GM19193 (cell line): ENCODE data around the gene GNA12.

Source experiments
- POLR2A ChIP-seq: IDR thresholded peaks from 4 replicates; pipeline ENCODE4 v1.6.1; 2011; ENCODE audit not compliant: insufficient read depth, insufficient read length; ENCODE audit errors: extremely low read depth

Gene GNA12

DNA sequence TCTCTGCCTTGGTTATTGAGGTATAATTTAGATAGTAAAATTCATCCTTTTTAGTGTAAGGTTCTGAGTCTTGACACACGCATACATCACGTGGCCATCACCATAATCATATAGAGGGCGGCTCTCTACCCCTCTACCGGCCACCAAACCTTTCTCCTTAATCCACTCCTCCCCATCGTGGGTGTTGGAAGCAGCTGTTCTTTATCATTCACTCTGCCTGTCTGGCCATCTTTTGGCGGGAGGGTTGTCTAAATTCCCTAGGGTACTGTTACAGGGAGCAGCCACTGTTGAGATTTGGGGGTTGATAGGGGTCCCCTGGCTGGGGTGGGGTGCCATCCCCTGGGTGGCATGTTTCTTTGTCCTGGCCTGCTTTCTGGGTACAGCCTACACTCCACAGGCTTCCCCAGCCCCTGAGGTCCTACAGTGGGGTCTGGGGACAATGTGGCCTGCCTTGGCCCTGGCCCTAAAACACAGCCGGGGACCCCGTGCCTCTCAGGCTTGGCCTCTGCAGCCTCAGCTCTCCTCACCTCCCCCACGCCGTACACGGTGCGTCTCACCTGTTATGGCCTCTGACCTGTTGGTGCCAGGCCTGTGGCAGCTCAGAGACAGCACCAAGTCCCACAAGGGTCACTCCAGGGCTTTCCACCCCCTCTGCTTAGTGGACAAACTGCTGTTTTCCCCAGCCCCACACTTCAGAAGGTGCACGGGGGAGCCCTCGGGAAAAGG, 138.6 kb downstream of the GNA12 start:
- no peak for TF ChIP-seq POLR2A

DNA sequence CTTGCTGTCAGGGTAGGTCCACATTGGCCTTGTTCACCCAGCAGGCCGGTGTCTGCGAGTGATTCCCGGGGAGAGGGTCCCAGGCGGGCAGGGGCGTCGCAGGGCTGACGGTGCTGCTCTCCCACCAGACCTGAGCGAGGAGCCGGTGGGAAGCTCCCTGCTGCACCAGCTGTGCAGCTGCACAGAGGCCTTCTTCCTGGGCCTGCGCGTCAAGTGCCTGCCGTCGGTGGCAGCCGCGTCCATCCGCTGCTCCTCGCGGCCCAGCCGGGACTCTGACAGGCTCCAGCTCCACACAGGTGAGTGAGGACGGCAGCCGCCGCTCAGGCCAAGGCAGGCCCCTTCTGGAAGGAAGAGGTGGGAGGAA, 141.5 kb downstream of the GNA12 start:
- TF ChIP-seq POLR2A: no peak

DNA sequence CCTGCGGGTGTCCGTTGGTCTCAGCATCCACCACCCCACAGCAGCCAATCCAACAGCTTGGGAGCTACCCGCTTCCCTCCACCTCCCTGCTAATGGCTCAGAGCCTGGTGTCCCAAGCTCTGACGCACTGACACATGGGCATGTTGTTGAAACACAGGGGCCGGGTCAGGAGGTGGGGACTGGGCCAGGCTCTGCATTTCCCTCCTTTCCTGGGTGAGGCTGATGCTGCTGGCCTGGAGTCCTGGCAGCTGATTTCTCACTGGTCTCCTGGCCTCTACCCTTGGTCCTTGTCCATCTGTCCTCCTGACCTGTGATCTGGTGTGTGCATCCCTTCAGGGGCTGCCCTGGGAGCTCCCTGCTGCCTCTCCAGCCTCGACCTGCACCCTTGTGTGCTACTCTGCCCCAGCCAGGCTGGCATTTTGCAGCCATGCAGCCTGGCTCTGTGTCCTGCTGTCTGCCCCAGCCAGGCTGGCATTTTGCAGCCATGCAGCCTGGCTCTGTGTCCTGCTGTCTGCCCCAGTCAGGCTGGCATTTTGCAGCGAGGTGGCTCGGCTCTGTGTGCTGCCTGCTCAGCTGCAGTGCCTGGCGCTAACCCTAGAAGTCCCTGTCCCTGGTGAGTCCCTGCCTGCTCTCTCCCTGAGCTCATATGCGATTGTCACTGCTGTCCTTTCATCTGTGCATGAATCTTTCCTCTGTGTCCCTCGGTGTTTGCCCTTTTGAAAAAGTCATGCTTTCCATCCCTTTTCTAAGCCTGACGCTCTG, 142.1 kb downstream of the GNA12 start:
- TF ChIP-seq POLR2A: no peak

DNA sequence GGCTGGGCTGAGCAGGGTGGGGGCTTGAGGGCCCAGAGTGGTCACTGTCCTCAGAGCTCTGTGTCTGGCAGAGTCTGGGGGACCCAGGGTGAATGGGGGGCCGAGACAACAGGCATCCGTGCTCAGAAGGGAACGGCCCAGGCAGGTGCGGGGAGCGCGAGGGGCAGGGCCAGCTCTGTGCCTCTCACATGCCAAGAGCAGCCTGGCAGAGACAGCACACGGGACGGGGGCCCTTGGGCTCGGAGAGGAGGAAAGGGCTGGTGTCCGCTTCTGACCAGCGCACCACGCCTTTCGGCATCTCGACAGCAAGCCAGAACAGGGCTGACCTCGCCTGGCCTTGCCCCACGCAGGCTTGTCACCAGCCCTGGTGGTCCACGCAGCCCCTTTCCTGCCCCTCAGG, 142.7 kb downstream of the GNA12 start:
- TF ChIP-seq POLR2A: no peak

DNA sequence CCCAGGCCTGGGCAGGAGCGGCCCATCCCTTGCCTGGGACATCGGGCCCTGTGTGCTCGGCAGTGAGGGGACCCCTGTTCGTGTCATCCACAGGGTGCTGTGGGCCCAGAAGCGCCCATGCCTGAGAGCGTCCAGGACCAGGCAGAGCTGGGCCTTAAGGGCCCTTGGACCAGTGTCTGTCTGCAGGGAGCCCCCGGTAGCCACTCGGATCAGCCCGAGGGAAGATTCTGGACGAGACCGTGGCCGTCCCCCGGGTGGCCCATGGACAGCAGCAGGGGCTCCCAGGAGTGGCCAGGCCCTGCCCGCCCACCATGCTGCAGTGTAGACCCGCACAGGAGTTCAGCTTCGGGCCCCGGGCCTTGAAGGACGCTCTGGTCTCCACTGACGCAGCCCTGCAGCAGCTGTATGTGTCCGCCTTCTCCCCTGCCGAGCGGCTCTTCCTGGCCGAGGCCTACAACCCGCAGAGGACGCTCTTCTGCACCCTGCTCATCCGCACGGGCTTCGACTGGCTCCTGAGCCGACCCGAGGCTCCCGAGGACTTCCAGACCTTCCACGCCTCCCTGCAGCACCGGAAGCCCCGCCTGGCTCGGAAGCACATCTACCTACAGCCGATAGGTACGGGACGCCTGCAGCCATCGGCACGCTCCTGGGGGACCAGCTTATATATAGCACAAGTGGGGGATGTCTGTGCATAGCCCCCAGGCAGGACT, 143.8 kb downstream of the GNA12 start:
- TF ChIP-seq POLR2A: no peak

DNA sequence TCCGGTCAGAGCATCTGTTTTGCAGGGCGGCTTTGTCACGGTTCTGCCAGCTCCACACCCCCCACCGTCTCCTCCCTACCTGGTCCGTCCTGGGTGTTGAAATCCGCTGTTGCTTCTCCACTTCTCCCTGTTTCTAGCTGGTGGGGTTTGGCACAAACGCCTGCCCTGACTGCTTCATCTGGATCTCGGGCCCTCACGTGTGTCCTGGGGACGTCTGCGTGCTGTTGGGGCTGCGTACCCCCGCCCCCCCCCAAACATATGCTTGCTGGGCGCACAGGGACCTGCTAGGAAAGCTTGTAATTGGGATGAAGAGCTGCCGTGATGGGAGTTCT, 144.9 kb downstream of the GNA12 start:
- no peak for TF ChIP-seq POLR2A

DNA sequence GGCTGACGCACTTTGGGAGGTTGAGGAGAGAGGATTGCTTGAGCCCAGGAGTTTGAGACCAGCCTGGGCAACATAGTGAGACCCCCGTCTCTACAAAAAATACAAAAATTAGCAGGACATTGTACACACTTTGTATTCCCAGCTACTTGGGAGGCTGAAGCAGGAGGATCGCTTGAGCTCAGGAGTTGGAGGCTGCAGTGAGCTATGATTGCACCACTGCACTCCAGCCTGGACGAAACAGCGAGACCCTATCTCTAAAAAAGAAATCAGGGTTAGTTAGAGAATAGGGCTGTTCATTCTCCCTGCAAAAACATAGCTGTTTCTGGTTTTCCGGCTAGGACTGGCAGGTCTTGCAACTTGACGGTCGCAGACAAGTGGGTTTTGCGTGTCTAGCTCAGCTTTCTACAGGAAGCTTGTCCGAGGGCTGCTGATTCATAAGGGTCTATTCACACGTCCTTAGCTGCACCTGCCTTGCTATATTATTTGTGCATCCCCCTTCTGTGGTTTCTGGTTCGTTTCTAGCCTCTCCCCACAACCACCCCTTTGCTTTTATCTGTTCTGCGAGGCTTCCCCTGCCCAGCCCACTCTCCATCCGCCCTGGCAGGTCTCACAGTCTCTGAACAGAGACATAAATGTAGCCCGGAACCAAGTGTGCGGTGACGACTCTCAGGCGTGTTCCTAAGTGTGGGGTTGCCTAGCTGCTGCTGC, 145.4 kb downstream of the GNA12 start:
- TF ChIP-seq POLR2A: no peak

DNA sequence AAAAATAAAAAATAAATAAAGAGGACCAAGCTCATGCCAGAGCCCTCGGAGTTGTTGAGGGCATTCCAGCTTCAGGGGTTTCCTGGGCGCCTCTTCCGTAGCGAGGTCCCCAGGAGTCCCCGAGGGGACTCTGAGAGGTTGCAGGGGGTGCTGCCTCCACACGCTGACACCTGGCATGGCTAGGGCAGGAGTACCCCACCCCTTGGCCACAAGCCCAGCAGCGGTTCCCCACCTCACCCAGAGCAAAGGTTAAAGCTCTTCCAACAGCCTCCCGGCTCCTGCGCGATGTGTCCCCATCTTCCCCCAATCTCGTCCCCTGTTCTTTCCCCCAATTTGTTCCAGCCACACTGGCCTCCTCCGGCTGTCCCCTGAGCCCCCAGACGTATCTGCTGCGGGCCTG, 151.6 kb downstream of the GNA12 start:
- TF ChIP-seq POLR2A: no peak

DNA sequence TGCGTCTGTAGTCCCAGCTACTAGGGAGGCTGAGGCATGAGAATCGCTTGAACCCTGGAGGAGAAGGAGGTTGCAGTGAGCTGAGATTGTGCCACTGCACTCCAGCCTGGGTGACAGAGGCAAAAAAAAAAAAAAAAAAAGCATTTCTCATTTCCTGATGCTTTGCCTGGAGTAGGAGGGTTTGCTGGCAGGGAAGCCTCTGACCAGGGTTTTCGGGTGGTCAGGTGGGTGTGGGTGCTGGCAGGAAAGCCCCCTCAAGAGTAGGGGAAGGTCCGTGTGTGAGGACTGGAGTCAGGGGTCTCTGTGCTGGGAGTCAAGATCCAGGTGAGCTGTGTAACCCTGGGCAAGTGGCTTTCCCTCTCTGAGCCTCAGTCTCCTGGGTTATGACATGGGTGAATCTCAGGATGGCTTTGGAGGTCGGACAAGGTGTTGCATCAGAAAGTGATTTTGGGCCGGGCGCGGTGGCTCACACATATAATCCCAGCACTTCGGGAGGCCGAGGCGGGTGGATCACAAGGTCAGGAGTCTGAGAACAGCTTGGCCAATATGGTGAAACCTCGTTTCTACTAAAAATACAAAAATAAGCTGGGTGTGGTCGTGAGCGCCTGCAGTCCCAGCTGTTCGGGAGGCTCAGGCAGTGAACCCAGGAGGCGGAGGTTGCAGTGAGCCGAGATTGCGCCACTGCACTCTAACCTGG, 152.9 kb downstream of the GNA12 start:
- TF ChIP-seq POLR2A: no peak

DNA sequence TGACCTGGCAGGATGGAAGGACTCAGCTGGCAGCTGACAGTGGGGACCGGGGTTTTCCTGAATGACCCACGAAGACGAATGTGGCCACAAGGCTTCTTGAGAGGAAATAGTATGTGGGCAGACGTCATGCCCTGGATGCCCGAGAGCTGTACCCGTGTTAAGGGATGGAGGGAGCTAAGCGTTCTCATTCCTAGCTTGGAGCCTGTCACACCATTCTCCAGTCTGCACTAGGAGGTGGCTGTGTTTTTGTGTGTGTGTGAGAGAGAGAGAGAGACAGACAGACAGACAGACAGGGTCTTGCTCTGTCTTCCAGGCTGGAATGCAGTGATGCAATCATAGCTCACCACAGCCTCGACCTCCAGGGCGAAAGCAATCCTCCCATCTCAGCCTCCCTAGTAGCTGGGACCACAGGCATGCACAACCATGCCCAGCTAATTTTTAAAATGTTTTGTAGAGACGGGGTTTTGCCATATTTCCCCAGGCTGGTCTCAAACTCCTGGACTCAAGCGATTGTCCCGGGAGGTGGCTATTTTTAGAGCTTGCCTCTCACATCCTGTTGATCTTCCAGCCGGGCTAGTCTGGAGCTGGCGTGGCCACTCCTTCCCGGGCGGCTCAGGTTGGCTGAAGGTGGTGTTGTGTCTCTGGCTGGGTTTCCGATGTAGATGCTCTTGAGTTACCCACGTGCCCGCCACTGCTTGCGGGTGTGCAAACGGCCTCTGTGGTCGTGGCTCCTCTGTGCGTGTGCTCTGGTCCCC, 154.0 kb downstream of the GNA12 start:
- no peak for TF ChIP-seq POLR2A

DNA sequence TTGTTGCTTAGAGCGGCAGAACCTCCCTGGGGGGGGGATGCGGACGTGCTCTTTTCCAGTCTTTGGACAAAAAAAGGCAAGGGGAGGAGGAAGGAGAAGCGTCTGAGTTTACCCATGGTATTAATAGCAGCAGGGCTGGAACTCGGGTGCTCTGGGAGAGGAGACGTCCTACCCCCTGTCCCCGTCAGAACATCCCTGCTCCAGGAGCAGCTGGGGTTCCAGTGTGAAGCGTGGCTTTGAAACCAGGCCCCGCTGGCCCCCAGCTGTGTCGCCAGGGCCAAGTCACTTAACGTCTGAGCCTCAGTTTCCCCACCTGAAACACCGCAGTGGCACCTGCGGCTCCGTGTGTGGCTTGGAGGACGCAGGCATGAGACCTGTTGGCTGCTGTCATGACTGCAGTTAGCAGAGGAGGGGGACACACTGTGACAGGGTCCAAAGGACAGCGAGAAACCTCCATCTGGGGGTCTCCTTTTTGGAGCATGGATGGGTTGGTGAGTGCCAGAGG, 154.7 kb downstream of the GNA12 start:
- TF ChIP-seq POLR2A: no peak

DNA sequence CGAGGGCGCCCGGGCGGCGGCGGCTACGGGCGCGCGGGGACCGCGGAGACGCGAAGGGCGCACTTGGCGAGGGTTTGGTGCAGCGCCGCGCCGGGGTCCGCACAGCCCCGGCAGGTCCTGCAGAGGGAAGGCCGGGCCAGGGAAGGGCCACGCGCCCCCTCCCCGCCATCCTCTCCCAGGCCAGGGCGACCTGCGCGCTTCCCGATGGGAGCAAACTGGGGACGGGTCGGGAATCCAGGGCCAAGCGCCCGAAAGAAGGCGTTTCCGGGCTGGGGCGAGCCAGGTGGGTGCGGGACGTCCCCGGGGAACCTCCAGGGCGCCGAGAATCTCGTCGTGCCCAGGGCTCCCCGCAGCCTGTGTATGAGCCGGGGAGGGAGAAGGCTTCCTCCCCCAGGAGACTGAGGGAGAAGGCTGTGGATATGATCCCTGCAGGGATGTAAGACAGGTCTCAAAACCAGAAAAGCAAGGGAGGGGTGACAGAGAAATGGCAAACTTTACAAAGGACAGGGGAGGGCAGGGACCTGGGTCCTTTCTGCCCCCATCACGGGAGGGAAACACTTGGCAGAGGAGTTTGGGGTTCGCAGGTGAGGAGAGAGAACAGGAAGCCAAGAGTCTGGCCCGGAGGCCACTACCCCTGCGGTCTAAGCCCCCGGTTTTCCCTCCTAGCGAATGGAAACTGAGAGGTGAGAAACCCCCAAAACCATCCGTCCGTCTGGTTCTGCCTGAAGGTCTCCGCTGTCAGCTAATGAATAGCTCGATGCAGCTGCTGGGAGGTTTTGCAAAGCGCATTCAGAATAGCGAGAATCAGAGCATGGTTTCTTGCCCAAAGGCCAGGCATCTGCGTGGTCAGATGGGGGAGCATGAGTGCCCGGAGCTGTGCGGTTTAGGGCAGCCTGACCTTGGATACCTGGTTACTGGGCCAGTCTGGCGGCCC, 155.4 kb downstream of the GNA12 start:
- TF ChIP-seq POLR2A: peak; percentile 26

DNA sequence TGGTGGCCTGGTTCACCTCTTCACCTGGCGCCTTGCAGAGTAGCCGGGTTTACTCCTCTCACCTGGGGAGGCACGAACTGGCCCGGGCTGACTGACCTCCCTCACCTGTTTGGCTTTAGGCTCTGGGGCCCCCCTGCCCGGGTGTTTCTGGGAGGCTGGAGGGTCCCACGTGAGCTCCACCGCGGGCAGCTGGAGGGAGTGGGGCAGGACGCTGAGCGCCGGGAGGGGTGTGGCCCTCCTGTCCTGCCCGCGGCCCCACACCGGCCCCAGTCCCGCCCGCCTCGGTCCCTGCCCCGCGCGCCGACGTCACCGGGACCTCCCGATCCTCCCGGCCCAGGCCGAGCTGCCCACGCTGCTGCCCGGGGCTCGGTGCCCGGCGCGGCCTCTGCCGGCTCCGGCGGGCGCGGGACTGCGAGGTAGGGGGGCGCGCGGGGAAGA, 156.2 kb downstream of the GNA12 start, which contains the start of gene AMZ1:
TSS of gene AMZ1 (plus strand) at position 322 of the 438 bp plus-strand sequence. CDS start 12,250 bp downstream, outside the sequence.
- TF ChIP-seq POLR2A: no peak
